CD4-positive, alpha-beta T cell treated with Interferon alpha-2 for 1 hour (primary cell): ENCODE data around the gene ZDHHC20.

Source experiments
- DNase-seq, 2 donors: peaks; one replicate each; pipeline ENCODE4 v3.0.0-alpha.2; 2020 to 2022

Gene ZDHHC20

GRCh38 chr13:21360463-21360862, 98.6 kb downstream of the ZDHHC20 start:
- no peak for DNase-seq

- DNase-seq = no peak
These were observed 99.2 kb downstream of the ZDHHC20 start for GRCh38 chr13:21359855-21360254.

- no peak for DNase-seq
These were observed 103.8 kb downstream of the ZDHHC20 start for GRCh38 chr13:21355304-21355703.

- no peak for DNase-seq
These were observed 104.4 kb downstream of the ZDHHC20 start for GRCh38 chr13:21354721-21355120.

- DNase-seq = no peak
These were observed 110.5 kb downstream of the ZDHHC20 start for GRCh38 chr13:21348488-21349120.

GRCh38 chr13:21347753-21348318, 111.3 kb downstream of the ZDHHC20 start:
- DNase-seq = no peak

- DNase-seq = peak; percentile 10 to 47
These were observed 114.4 kb downstream of the ZDHHC20 start for GRCh38 chr13:21344662-21345176.

- DNase-seq = no peak
These were observed 115.4 kb downstream of the ZDHHC20 start for GRCh38 chr13:21343659-21344058.

GRCh38 chr13:21342699-21343442, 116.2 kb downstream of the ZDHHC20 start:
- DNase-seq = no peak

GRCh38 chr13:21341637-21342422, 117.3 kb downstream of the ZDHHC20 start:
- DNase-seq = no peak

GRCh38 chr13:21338639-21339278, 120.3 kb downstream of the ZDHHC20 start:
- DNase-seq = no peak

GRCh38 chr13:21338156-21338555, 120.9 kb downstream of the ZDHHC20 start:
- no peak for DNase-seq

- no peak for DNase-seq
These were observed 122.3 kb downstream of the ZDHHC20 start for GRCh38 chr13:21336609-21337349.

GRCh38 chr13:21333186-21333585, 125.9 kb downstream of the ZDHHC20 start:
- no peak for DNase-seq

- no peak for DNase-seq
These were observed 128.8 kb downstream of the ZDHHC20 start for GRCh38 chr13:21330126-21330861.

GRCh38 chr13:21328836-21329477, 130.1 kb downstream of the ZDHHC20 start:
- DNase-seq = no peak

- no peak for DNase-seq
These were observed 130.9 kb downstream of the ZDHHC20 start for GRCh38 chr13:21328201-21328600.

GRCh38 chr13:21326155-21327031, 132.7 kb downstream of the ZDHHC20 start:
- no peak for DNase-seq

- no peak for DNase-seq
These were observed 134.3 kb downstream of the ZDHHC20 start for GRCh38 chr13:21324803-21325202.

GRCh38 chr13:21322988-21323387, 136.1 kb downstream of the ZDHHC20 start:
- no peak for DNase-seq
